Left lobe of liver (tissue), 2 donors: Measurements from ENCODE around the gene ZNF587B. TPM values are rescaled to one million over a fixed set of nuclear protein-coding genes. Genes with fewer than 3 reads are reported as not detected.
"Not testable (repeated sequence)": the region's sequence is repeated elsewhere in the genome, so short reads cannot be mapped to it uniquely, and the experiment has no call there.

ENCODE experiments used
- ATAC-seq: fragments of 200-7000 bp; cut with Tn5 transposase; one replicate; pipeline ENCODE4 v1.9.1; 2020; ENCODE audit warnings: mild to moderate bottlenecking, moderate library complexity
- DNase-seq: peaks from one replicate; pipeline ENCODE4 v3.0.0-alpha.2; 2020; ENCODE audit warnings: low spot score
- total RNA-seq: library from RNA; stranded (reverse); gene quantifications from one replicate; pipeline ENCODE4 v1.2.1, GENCODE V29; 2021
- donor health status: DM: no; HTN: no; CAD: no; lungs with moderate emphysema.
- donor health status: DM: no; HTN: yes; CAD: no.

Gene ZNF587B
- total RNA-seq, 1 donor from 2014 or later: 10.2 TPM

DNA sequence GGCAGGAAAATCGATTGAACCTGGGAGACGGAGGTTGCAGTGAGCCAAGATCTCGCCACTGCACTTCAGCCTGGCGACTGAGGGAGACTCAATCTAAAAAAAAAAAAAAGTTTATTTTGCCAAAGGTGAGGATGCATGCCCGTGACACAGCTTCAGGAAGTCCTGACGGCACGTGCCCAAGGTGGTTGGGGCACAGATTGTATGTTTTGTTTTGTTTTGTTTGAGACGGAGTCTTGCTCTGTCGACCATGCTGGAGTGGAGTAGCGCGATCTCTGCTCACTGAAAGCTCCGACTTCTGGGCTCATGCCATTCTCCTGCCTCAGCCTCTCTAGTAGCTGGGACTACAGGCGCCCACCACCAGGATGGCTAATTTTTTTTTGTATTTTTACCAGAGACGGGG, 12.1 kb upstream of the ZNF587B start:
- no peak for ATAC-seq
- no peak for DNase-seq

DNA sequence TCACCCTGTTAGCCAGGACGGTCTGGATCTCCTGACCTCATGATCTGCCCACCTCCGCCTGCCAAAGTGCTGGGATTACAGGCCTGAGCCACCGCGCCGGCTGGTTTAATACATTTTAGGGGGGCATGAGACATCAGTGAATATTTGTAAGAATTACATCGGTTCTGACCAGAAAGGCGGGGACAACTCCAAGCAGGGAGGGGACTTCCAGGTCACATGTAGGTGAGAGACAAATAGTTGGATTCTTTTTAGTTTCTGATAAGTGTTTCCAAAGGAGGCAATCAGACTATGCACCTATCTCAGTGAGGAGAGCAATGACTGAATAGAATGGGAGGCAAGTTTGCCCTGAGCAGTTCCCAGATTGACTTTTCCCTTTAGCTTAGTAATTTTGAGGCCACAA, 11.7 kb upstream of the ZNF587B start:
- ATAC-seq: no peak

DNA sequence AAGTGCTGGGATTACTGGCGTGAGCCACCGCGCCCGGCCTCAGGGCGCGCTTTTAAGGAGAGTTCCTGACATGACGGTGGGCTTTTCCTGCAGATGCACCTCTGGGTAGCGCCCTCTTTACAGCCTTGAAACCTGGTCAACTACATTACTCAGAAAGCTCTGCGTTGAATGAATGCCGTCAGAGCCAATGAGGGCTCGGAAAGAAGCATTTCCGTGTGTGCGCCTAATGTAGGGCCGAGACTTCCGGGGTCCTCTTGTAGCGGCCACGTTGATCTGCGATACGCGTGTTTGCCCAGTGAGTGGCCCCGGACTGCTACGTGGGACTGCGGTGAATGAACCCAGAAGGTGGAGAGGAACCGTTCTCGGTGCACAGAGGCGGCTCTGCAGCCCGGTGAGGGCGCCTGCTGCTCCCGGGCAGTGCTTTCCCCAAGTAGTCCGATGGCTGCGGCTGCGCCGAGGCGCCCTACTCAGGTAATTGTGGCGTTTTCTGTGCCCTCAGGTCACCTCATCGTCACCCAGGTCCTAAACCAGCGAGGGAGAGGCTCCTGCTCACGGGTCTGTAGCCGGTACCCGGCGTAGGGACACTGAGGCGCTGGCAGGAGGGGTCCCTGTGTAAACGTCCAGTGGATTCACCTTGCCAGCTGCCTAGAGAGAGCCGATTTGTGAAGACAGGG, 10.5 kb upstream of the ZNF587B start:
- peak; percentile 92 for DNase-seq
- peak; percentile 80 for ATAC-seq

More for the DNA sequence above, 11.7 kb upstream of the ZNF587B start:
- DNase-seq: no peak

DNA sequence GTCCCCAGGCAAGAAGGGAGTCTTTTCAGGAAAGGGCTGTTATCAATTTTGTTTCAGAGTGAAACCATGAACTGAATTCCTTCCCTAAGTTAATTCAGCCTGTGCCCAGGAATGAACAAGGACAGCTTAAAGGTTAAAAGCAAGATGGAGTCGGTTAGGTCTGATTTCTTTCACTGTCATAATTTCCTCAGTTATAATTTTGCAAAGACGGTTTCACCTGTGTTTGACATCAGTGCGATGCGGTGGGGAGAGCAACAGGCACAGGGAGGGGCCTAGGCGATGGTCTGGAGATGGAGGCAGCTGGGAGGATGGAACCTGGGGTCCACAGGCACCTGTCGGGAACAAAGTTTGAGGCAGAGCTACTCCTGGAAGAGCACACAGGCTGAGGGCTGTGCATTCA, 9.5 kb upstream of the ZNF587B start:
- DNase-seq: no peak
- no peak for ATAC-seq

DNA sequence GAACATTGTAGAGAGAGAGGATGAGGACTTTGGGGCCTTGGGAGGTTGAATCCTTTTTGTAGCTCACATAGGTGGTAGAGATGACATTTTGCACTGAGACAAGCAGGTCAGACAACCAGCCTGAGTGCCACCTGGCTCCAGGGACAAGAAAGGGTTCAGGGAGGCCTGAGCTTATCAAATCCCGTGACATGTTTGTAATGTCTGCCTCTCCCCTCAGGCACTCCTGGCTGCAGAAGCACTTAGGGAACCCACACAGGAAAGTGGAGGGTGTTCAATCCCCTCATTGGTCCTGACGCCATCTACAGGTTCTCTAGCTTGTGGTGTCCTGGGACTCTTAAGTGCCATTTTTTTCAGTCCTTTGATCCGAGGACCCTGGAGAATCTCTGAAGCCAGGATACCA, 9.0 kb upstream of the ZNF587B start:
- DNase-seq, ATAC-seq: not testable (repeated sequence)

DNA sequence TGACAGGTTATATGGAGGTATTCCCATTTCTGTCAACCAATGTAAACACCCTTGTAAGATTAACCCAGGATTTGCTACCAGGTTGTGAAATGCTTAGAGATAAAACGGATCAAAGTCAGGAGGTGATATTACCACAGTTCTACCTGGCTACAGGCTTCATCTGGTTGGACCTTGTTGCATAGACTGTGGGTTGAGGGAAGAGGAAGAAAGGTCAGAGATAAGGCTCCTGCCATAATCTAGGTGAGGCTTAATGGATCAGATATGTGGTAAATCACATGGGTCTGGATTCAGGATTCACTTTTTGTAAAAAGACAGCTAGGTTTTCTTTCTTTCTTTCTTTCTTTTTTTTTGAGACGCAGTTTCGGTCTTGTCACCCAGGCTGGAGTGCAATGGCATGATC, 8.6 kb upstream of the ZNF587B start:
- DNase-seq: not testable (repeated sequence)
- peak; percentile 69 for ATAC-seq

DNA sequence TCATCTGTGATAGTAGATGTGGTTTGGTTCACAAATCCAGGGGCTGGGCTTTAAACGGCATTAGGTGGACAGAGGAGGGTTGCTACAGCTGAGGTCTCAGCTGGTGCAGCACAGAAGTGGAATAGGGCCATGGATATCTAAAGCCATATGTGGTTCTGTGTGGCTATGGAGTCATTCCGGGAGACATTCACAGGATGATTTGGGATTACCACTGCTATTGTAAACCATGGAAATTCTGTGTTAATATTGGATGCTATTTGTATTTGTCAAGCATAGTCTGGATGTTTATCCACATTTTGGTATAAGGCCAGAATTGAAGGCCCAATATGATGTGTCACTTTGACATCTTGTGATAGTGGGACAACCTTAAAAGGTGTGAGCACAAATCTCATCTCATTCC, 6.9 kb upstream of the ZNF587B start:
- not testable (repeated sequence) for DNase-seq, ATAC-seq

DNA sequence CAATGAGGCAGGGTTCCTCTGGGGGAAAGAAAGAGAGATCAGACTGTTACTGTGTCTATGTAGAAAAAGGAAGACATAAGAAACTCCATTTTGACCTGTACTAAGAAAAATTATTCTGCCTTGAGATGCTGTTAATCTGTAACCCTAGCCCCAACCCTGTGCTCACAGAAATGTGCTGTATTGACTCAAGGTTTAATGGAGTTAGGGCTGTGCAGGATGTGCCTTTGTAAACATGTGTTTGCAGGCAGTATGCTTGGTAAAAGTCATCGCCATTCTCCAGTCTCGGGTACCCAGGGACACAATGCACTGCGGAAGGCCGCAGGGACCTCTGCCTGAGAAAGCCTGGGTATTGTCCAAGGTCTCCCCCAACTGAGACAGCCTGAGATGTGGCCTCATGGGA, 6.5 kb upstream of the ZNF587B start:
- DNase-seq, ATAC-seq: not testable (repeated sequence)

DNA sequence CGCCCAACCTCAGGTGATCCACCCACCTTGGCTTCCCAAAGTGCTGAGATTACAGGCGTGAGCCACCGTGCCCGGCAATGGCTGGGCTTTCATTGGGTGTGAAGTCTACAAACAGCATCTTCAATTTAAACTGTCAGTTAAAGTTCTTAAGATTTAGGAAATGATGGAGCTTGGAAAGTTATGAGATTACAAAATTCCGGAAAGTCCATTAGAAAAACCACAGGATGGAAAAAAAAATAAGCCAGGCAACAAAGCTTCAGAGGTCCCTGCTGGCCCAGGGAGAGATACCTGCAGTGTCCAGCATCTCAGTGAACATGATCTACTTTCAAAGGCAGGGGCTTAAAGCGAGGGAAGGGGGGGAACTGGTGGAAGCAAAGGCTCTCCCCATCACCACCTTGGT, 4.6 kb upstream of the ZNF587B start:
- DNase-seq (no peak), ATAC-seq (no peak)

DNA sequence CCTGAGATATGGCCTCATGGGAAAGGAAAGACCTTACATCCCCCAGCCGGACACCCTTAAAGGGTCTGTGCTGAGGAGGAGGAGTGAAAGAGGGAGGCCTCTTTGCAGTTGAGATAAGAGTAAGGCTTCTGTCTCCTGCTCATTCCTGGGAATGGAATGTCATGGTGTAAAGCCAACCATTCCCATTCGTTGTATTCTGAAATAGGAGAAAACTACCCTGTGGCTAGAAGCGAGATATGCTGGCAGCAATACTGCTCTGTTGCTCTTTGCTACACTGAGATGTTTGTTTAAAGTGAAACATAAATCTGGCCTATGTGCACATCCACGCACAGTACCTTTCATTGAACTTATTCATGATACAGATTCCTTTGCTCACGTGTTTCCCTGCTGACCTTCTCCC, 783 bp upstream of the ZNF587B start:
- DNase-seq (no peak), ATAC-seq (no peak)

DNA sequence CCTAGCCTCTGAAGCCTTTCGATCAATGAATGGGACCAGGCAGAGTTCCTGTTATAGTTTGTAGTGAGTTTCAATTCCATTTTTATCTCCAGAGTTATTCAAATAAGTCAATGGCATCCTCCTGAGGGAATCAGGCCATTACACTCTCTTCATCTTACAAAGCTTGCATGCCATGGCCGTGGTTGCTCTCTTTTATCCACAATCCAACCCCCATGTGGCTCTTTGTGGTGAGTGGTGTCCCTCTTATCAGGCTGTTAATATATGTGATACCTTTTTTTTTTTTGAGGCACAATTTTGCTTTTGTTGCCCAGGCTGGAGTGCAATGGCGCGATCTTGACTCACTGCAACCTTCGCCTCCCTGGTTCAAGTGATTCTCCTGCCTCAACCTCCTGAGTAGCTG, 6.9 kb downstream of the ZNF587B start:
- ATAC-seq, DNase-seq: not testable (repeated sequence)

DNA sequence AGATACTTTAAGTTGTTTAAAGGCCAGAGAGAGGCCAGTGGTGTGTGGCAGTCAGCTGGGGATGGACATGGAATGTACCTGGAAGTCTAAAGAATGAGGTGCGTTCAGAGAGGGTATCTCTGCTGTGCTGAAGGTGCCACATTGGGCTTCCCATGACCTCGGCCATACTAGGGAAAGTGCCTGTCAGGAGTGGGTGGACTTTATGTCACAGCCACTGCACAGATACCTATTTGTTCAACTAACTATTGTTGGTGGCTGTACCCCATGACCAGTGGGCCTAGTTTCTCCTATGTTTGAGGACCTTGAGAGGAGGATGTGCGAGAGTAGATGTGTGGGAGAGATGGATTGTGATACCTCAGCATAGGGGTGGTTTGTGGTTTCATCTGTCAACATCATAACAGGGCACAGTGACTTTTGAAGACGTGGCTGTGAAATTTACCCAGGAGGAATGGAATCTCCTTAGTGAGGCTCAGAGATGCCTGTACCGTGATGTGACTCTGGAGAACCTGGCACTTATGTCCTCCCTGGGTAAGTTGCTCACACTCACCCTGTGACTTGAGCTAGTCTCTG, 8.6 kb downstream of the ZNF587B start:
- not testable (repeated sequence) for DNase-seq, ATAC-seq

DNA sequence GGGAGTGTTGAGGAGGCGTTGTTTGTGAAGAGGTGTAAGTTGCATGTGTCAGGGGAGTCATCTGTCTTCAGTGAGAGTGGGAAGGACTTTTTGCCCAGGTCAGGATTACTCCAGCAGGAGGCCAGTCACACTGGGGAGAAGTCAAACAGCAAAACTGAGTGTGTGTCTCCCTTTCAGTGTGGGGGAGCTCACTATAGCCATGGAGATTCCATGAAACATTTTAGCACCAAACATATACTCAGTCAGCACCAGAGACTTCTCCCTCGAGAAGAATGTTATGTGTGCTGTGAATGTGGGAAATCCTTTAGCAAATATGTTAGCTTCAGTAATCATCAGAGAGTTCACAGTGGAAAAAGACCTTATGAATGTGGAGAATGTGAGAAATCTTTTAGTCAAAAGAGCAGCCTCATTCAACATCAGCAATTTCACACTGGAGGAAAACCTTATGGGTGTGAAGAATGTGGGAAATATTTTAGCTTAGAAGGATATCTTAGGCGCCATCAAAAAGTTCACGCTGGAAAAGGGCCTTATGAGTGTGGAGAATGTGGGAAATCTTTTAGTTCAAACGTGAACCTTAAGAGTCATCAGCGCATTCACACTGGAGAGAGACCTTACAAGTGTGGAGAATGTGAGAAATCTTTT, 11.1 kb downstream of the ZNF587B start:
- DNase-seq (no peak), ATAC-seq (no peak)

DNA sequence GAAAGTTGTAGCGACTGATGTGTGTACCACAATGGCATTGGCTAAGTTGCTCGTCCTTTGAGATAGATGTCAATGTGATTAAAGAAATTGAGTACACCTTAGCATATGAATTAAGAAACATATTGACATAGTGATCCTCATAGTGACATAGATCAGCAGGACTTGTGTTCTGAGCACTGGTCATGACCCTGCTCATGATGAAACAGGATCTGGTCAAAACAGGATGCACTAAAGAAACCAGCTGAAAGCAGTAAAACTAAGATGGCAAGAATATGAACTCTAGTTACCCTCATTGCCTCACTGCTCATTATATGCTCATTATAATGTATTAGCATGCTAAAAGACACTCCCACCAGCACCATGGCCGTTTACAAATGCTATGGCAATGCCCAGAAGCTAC, 17.1 kb downstream of the ZNF587B start:
- not testable (repeated sequence) for DNase-seq
- peak; percentile 23 for ATAC-seq

DNA sequence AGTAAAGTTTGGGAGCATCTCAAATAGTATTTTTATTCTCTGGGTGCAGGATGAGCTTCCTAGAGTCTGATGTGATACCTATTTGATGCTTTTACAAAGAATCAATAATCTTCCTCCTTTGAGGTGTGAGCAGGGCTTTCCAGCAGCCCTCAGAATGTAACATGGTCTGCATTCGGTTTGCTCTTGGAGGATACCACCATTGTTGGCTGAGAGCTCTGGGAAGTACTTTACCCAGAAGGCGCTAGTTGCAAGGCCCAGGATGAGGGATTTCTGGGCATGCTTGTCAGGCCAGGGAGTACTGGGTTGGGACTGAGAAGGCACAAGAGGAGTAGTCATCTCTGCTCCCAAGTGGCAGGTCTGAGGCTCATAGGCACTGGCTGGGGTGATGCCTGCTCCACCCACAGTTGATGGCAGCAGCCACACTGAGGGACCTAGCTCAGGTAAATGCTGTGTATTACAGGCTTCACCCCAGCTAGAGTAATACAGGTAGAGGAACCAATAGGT, 19.1 kb downstream of the ZNF587B start:
- not testable (repeated sequence) for DNase-seq
- ATAC-seq: peak; percentile 36

DNA sequence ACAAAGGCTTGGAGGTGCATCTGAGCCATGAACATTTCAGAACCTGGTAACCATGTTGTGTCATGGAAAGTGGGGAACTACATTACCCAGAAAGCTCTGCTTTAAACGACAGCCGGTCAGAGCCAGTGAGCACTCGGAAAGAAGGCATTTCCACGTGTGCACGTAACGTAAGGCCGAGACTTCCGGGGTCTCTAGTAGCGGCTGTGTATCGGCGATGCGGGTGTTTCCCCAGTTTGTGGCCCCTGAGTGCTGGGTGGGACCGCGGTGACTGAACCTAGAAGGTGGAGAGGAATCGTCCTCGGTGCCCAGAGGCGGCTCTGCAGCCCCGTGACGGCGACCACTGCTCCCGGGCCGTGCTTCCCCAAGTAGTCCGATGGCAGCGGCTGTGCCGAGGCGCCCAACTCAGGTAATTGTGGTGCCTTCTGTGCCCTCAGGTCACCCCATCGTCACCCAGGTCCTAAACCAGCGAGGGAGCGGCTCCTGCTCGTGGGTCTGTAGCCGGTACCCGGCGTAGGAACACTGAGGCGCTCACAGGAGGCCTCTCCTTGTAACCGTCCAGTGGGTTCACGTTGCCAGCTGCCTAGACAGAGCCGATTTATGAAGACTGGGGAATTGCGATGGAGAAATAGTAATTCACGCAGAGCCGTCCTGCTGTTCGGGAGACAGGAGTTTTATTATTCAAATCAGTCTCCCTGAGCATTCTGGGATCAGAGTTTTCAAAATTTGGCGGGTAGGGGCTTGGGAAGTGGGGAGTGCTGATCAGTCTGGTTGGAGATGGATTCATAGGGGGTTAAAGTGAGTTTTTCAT, 19.8 kb downstream of the ZNF587B start, which contains the start of gene ZNF587:
Gene ZNF587, plus strand, starts transcription at position 194 of the 808 bp plus-strand sequence. Its CDS starts 180 bp downstream, at position 374.
- DNase-seq: peak; percentile 78
- ATAC-seq: peak; percentile 94

DNA sequence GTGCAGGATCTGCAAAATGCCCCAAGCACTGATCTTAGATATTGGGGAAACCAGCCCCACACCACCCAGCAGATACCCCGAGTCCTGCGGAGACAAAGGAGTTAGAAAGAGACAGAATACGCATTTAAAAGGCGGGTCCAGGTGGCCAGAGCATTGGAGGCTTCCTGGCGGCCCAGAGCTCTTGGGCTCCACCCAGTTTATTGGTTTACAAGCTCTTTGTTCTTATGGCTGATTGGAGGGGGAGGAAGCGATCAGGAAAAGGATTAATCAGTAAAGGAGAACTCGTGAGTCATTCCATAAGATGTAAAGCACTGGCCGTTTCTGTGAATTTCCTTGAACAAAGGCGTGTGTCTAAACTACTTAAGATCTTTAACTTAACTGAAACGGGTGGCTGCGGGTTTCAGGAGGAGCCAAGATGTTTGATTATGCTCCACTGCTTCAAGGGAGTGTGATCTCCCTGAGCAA, 20.5 kb downstream of the ZNF587B start:
- DNase-seq (no peak), ATAC-seq (no peak)

DNA sequence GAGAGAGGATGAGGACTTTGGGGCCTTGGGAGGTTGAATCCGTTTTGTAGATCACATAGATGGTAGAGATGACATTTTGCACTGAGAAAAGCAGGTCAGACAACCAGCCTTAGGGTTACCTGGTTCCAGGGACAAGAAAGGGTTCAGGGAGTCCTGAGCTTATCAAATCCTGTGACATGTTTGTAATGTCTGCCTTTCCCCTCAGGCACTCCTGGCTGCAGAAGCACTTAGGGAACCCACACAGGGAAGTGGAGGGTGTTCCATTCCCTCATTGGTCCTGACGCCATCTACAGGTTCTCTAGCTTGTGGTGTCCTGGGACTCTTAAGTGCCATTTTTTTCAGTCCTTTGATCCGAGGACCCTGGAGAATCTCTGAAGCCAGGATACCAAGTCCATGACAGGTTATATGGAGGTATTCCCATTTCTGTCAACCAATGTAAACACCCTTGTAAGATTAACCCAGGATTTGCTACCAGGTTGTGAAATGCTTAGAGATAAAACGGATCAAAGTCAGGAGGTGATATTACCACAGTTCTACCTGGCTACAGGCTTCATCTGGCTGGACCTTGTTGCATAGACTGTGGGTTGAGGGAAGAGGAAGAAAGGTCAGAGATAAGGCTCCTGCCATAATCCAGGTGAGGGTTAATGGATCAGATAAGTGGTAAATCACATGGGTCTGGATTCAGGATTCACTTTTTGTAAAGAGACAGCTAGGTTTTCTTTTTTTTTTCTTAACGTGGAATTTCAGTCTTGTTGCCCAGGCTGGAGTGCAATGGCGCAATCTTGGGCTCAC, 21.9 kb downstream of the ZNF587B start:
- not testable (repeated sequence) for DNase-seq
- ATAC-seq: peak; percentile 52

DNA sequence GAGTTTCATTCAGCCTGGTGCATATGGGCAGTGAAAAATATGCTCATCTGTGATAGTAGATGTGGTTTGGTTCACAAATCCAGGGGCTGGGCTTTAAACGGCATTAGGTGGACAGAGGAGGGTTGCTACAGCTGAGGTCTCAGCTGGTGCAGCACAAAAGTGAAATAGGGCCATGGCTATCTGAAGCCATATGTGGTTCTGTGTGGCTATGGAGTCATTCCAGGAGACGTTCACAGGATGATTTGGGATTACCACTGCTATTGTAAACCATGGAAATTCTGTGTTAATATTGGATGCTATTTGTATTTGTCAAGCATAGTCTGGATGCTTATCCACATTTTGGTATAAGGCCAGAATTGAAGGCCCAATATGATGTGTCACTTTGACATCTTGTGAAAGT, 24.0 kb downstream of the ZNF587B start:
- ATAC-seq, DNase-seq: not testable (repeated sequence)

DNA sequence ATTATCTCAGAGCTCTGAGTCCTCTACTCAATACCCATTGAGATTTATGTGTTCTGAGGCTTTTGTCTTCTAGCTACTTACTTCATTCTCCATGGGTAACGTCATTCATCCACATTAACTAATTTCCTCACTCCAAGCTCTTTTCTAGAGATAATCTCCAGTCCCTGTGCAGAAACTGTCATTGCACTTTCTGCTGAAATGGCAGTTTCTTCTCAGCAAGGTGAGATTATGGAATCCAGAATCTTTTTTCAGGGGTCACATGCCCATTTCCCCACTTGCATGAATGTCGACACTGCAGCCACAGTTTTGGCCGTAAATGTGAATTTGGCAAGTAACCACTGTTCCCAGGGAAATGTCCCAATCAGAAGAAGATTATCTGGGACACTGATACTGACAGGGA, 32.3 kb downstream of the ZNF587B start:
- not testable (repeated sequence) for DNase-seq, ATAC-seq
